Breast epithelium (tissue), 3 donors: ENCODE measurements around the gene ZNF480.

ENCODE experiments used
- POLR2A ChIP-seq: fragments of 450-650 bp; IDR thresholded peaks from one replicate; pipeline ENCODE4 v1.6.1; 2016; ENCODE audit warnings: antibody characterized with exemption, mild to moderate bottlenecking, moderate library complexity
- TF ChIP-seq, protein P1 (sequence below), 3 donors: fragments of 450-650 bp; IDR thresholded peaks; one replicate each; pipeline ENCODE4 v1.5.1; 2016 to 2017; ENCODE audit warnings: antibody characterized with exemption in 3 of 3, mild to moderate bottlenecking in 3 of 3, moderate library complexity in 3 of 3

DNA sequence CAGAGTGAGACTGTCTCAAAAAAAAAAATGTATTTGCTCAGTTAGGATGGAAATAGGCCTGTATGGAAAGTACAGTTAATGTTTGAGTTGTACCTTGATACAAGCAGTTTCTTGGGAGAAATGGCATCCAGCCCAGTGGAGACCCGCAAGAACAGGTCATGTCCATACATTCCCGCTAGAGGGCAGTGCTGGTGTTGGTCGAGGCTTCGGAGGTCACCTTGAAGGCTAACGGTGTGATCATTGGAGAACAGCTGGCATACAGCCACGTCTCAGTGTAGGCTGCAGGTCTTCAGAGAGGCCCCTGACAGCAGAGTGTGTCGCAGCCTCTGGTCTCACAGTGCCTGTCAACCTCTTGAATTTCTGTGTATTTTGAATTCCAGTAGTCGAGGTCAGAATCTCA is 46.6 kb downstream of the ZNF480 start:
- TF ChIP-seq, protein P1, sequence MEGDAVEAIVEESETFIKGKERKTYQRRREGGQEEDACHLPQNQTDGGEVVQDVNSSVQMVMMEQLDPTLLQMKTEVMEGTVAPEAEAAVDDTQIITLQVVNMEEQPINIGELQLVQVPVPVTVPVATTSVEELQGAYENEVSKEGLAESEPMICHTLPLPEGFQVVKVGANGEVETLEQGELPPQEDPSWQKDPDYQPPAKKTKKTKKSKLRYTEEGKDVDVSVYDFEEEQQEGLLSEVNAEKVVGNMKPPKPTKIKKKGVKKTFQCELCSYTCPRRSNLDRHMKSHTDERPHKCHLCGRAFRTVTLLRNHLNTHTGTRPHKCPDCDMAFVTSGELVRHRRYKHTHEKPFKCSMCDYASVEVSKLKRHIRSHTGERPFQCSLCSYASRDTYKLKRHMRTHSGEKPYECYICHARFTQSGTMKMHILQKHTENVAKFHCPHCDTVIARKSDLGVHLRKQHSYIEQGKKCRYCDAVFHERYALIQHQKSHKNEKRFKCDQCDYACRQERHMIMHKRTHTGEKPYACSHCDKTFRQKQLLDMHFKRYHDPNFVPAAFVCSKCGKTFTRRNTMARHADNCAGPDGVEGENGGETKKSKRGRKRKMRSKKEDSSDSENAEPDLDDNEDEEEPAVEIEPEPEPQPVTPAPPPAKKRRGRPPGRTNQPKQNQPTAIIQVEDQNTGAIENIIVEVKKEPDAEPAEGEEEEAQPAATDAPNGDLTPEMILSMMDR (IDR thresholded peaks at IDR 0.05): peak in 2 of 3 donors; percentile 24 to 42
- TF ChIP-seq POLR2A: no peak
